Stomach (tissue), 4 donors: Measurements from ENCODE around the gene CSGALNACT2.

Experiments used
- EP300 ChIP-seq: sonication (generic); formaldehyde crosslinking; IDR thresholded peaks from one replicate; pipeline ENCODE4 v1.6.1; 2017; ENCODE audit warnings: antibody characterized with exemption
- POLR2A ChIP-seq, 4 donors: fragments of 450-650 bp; IDR thresholded peaks; one replicate each; pipeline ENCODE4 v1.6.1; 2016; ENCODE audit warnings: antibody characterized with exemption in 4 of 4, control low read depth in 2 of 4, mild to moderate bottlenecking in 1 of 4, moderate library complexity in 1 of 4
- POLR2AphosphoS5 ChIP-seq, 3 donors: sonication (generic); formaldehyde crosslinking; IDR thresholded peaks; one replicate each; pipeline ENCODE4 v1.6.1; 2016; ENCODE audit warnings: antibody characterized with exemption in 3 of 3
- TF ChIP-seq, protein P1 (sequence below), 7 experiments: fragments of 450-650 bp in 4 of 7; fragments of 200-600 bp in 3 of 7; sonication (generic) in 3 of 7; IDR thresholded peaks; one replicate each; pipeline ENCODE4 v1.5.1; 2016 to 2019; ENCODE audit warnings: antibody characterized with exemption in 7 of 7, control low read depth in 2 of 7, mild to moderate bottlenecking in 1 of 7

GRCh38 chr10:43194859-43195258 lies 56.6 kb downstream of the CSGALNACT2 start:
- TF ChIP-seq, protein P1, sequence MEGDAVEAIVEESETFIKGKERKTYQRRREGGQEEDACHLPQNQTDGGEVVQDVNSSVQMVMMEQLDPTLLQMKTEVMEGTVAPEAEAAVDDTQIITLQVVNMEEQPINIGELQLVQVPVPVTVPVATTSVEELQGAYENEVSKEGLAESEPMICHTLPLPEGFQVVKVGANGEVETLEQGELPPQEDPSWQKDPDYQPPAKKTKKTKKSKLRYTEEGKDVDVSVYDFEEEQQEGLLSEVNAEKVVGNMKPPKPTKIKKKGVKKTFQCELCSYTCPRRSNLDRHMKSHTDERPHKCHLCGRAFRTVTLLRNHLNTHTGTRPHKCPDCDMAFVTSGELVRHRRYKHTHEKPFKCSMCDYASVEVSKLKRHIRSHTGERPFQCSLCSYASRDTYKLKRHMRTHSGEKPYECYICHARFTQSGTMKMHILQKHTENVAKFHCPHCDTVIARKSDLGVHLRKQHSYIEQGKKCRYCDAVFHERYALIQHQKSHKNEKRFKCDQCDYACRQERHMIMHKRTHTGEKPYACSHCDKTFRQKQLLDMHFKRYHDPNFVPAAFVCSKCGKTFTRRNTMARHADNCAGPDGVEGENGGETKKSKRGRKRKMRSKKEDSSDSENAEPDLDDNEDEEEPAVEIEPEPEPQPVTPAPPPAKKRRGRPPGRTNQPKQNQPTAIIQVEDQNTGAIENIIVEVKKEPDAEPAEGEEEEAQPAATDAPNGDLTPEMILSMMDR (IDR thresholded peaks at IDR 0.05) = no peak
- TF ChIP-seq POLR2A (IDR thresholded peaks at IDR 0.05) (no peak), POLR2AphosphoS5 (IDR thresholded peaks at IDR 0.05) (no peak), EP300 (no peak)
